SIG-M5 treated with dmso at 0.1 percent for 504 hours (cell line): Measurements from ENCODE around the gene RANBP10.
A peak's percentile ranks its signal among the peaks of the same experiment; 100 is the strongest.

Source experiments
- DNase-seq: peaks from one replicate; lab custom pipeline; 2025; ENCODE audit not compliant: unreplicated experiment; lab: John Stamatoyannopoulos, UW

Gene RANBP10

GRCh38 chr16:67679935-67680897 lies 126.1 kb downstream of the RANBP10 start:
- no peak for DNase-seq

- no peak for DNase-seq
These were observed 127.9 kb downstream of the RANBP10 start for GRCh38 chr16:67678354-67679023.

GRCh38 chr16:67677712-67678111 lies 128.6 kb downstream of the RANBP10 start:
- no peak for DNase-seq

- DNase-seq: no peak
These were observed 129.4 kb downstream of the RANBP10 start for GRCh38 chr16:67676939-67677338.

- peak; percentile 49 for DNase-seq
These were observed 129.8 kb downstream of the RANBP10 start for GRCh38 chr16:67676516-67676915.

GRCh38 chr16:67675999-67676398 lies 130.4 kb downstream of the RANBP10 start:
- DNase-seq: no peak

- no peak for DNase-seq
These were observed 130.8 kb downstream of the RANBP10 start for GRCh38 chr16:67675579-67675935.

GRCh38 chr16:67674851-67675578 lies 131.3 kb downstream of the RANBP10 start:
- DNase-seq: no peak

- DNase-seq: no peak
These were observed 132.4 kb downstream of the RANBP10 start for GRCh38 chr16:67673712-67674580.
